HTERT RPE-1 (cell line): ENCODE measurements around the gene CGN.

ENCODE experiments used
- in situ Hi-C: fragments of 300-500 bp; cut with MboI; formaldehyde crosslinking; loops from 4 replicates; pipeline ENCODE4 v1.14.3; 2020; ENCODE audit warnings: low sequenced_read_pairs

The CGN gene

DNA sequence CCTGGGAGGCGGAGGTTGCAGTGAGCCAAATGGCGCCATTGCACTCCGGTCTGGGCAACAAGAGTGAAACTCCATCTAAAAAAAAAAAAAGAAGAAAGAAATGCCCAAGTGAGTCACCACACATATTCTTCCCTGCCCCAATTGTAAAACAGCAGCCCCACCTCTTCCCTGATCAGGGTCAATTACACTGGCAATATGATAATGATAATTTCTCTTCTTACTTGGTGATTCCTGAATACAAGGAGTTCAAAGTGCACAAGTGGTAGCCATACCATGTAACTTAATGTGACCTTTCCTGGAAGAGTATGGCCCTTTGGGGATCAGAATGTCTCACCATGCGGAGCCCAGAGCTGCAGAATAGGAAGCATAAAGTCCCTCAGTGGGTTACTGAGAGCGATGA is 11.8 kb upstream of the CGN start:
- in situ Hi-C loops: no loop called here

DNA sequence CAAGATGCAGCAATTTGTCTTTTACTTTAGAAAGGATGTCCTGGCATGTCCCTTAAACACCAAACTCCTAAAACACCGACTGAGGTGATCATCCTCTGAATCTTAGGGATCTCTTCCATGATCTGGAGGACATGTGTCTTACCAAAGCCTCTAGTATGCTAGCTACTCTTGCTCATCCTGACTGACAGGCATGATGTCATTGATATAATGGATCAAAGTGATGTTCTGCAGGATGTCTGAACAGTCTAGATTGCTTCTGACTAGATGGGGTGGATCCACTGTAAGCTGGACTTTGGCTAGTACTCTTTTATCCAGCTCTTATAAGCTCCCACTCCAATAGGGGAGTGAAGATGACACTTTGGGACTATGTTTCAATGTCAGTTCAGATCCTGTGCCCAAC is 11.3 kb upstream of the CGN start:
- in situ Hi-C loops: no loop called here

DNA sequence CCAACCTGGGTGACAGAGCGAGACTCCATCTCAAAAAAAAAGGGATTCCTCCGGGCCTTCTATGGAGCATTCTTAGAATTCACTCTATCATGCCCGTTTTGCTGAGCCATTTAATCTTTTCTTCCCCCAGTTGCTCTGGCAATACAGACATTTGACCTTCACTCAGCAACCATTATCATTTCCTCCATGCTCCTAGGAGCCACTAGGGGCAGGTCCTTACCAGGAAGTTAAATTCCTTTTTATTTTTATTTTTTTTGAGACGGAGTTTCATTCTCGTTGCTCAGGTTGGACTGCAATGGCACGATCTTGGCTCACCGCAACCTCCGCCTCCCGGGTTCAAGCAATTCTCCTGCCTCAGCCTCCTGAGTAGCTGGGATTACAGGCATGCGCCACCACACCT is 9.7 kb upstream of the CGN start:
- in situ Hi-C loops: no loop called here

DNA sequence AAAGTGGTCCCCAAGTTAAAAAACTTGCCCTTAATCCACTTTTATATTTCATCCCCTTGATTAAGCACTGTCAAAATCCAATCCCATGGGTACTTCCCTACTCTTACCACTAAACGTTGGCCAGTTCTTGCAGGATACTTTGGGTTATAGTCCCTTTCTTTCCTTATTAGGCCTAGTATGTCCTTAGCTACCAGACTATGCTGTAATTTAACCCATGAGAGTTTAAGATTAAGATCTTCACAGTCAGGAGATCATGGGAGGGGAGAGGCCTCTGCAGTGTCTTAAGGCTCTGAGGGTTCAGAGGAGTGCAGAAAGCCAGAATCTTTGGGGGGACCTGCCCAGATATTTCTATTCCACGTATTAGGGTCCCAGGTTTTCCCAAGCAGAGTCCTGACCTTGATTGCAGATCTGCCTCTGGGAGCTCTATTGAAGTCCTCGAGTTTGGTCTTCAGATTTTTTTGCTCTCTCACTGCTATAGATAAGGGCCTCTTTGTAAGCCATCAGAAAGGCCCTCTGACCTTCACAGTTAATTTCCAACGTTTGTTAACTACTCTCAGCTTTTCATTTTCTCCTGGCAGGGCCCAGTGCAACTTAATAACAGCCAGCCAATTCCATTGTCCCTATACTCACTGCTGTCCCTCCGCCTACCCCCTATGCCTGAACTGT is 9.0 kb upstream of the CGN start:
- in situ Hi-C loops: no loop called here

DNA sequence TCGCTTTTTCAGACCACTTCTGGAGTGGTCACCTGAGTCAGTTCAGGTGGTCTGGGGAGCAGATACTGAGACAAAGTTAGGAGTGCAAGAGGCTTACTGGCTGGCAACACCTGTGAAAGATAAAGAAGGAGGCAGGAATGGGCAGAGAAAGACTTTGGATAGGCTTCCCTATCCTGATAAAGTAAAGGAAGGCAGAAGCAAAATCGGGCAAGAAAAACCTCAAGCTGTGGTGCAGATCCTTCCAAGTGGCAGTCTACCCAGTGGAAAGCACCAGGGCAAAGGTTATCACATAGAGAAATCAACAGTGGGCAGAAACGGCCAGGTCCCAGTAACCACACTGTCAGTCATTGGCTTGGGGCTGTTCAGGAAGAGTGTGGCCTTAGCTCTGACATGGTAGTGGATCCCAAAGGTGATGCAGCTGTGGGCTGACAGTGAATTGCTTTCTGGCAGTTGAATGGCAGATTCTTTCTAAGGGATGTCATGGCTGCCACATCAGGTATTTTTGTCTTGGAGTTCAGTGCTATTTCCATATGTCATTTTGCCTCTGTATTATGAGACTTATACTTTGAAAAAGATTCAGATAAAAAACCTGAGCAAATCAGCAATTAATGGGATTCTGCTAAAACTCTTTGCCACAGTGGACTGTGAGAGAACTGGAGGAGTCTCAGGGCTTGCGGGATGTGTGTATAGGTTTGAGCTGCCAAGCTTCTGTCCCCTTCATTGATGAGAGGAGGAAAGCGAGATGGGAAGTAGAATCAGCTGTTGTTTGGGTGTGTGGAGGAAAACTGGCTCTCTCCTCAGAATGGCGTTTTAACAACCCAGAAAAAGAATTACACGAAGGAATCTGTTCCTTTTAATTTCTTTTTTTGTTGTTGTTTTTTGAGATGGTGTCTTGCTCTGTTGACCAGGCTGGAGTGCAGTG is 8.1 kb upstream of the CGN start:
- in situ Hi-C loops: no loop called here

DNA sequence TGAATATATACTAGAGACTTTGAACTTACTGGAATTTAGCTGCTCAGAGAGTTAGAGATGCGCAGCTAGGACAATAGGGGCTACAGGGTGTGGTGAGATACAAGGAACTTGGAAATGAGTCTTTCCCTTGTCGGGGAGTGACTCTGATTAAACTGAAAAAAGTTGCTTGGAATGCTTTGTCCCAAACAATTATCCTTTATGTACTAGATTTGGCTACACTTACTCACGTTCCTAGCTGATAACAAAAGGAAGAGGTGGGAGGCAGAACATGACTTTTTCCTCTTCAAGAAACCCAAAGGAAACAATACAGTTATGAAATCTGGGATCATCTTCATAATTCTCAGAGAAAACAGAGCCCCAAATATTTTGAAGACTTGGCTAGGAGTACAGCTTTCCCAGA is 6.9 kb upstream of the CGN start:
- in situ Hi-C loops: no loop called here

DNA sequence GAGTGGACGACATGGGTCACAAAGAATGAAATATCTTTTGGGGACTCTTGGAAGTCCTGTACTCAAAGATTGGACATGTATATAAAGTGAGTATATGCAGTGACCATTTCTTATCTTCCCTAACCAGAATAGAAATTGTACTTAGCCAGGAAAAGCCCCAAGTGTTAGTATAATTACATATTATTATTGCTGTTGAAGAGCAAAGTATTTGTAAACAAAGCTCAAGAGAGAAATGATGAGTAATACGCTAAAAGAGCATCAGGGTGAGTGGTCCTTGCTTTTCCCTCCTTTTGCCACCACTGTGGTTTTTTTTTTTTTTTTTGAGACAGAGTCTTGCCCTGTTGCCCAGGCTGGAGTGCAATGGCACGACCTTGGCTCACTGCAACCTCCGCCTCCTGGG is 6.4 kb upstream of the CGN start:
- in situ Hi-C loops: no loop called here

DNA sequence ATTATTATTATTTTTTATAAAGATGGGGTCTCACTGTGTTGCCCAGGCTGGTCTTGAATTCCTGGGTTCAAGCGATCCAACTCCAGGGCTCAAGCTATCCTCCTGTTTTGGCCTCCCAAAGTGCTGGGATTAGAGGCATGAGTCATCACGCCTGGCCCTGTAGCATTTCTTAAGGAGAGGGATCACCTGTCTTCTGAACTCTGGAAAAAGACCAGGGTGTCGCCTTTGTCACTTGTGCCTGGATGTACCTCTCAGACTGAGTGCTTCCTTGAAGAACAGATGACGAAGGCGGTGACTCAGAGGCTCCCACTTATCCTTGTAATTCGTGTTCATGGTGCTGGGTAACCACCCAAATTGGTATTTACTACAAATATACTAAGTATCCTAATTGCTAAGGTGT is 2.4 kb upstream of the CGN start:
- in situ Hi-C loops: no loop called here

DNA sequence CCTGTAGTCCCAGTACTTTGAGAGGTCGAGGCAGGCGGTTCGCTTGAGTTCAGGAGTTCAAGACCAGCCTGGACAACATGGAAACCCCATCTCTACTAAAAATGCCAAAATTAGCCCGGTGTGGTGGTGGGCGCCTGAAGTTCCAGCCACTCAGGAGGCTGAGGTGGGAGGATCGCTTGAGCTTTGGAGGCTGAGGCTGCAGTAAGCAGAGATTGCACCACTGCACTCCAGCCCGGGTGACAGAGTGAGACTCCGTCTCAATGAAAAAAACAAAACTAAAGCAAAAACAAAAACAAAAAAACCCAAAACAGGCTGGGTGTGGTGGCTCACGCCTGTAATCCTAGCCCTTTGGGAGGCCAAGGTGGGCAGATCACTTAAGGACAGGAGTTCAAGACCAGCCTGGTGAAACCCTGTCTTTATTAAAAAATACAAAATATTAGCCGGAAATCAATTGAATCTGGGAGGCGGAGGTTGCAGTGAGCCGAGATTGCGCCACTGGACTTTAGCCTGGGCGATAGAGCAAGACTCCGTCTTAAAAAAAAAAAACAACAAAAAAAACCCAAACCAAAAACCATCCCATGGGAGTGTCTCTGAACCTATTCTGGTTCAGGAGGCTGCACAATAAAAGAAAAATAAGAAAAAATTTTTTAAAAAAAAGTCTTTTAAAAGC is 1.7 kb upstream of the CGN start:
- in situ Hi-C loops: no loop called here

DNA sequence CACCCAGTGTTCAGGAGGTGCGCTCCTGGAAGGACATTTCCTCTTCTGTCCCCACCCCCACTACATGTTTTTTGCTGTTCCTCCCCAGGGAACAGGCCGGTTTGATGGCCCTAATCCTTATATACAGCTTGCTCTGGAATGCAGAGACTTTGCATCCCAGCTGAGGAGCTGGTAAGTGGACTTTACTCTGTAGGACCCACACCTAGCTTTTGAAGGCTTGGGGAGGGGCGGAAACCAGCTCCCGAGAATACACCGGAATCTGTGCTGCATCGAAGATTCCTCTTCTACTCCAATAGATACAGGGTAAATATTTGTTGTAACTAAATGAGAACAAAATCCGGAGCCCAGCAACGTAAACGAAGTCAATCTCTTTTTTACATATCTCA is 1.2 kb upstream of the CGN start:
- in situ Hi-C loops: no loop called here

DNA sequence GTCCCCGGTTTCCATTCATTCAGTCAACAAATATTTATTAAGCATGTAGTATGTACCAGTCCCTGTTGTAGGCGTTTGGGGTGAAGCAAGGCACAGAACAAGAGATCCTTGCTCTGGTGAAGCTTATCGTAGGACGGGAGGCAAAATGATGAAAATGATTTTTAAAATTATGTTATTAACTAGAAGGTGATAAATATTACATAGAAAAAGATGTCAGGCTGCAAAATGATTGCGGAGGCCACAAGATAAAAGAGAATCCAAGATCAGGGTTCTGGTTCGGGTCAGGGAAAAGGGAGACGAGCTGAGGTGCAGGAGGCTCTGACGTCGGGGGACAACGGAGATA is 602 bp upstream of the CGN start:
- in situ Hi-C loops: no loop called here

DNA sequence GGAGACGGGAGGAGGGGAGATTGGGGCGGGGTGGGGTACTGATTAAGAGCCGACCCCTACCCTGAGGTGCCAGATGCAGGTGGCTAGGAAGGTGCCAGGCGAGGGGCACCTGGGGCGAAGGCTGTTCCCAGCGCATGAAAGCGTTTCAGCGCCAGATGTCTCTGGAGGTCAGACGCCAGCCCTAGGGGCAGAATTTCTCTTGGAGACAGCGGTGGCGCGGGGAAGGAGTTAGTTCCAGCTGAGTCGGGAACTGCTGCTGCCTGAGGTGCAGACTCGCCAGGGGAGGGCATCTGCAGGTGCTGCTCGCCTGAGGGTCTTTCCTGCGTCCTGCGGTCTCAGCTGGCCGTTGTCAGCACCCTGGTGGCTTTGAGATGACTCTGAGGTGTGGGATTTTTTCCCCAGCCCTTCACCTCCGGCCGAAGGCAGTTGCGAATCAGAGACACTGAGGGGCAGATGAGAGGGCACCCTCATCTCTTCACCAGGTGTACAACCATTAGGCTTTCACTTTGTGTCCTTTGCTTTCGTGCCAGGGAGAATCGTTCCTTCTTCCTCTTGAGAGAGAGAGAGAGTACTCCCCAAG is 539 bp downstream of the CGN start:
- in situ Hi-C loops: no loop called here

DNA sequence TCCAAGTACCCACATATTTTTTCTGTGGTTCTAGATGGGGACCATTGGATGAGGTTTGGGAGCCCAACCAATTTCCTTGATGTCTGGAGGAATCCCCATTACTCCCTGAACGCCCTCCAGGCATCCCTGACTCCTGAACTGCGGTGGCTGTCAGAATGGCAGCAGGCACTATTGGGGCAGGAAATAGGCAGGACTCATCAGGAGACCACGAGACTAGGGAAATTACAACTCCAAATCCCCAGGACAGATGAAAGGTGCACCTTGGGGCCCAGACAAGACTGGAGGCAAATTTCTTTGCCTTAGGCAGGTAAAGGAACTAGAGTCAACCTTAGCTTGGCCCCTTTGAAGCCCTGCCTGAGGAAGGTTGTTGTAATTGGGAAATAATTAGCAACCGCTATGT is 1.1 kb downstream of the CGN start:
- in situ Hi-C loops: no loop called here

DNA sequence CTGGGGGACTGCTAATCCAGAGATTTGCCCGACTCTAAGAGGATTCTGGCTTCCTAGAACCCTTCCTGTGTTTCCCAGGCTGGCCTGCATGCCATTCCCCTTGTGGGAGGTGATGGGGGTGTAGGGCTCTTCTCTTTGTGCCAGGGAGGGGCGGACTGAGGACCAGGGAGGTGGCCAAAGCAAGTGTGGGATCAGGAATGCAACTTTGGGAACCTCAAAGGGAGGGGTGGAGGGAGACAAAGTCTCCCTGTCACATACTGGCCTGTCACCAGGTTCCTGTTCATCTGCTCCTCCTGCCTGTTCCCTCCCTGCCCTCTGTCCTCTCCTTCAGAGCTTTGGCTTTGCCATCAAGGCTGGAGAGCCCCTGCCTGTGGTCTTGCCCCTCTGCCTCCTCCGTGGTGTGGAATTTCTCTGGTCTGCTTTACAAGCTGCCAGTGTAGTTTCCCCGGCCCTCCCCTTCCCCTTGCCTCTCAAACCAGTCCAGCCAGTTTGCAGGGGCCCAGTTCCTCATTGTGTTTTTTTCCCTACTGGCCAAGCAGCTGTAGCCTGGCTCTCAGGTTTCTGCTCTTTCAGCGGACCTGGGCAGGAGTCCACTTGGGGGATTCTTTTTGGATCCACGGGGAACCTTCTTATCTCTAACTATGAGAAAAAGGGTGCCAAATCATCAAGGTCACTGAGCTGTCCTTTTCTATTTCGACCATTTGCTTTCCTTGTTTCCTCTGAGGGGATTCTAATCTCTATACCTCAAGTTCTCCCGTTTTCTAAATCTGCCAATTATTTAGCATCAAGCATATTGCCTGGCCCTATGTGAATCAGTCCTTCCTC is 1.8 kb downstream of the CGN start:
- in situ Hi-C loops: no loop called here

DNA sequence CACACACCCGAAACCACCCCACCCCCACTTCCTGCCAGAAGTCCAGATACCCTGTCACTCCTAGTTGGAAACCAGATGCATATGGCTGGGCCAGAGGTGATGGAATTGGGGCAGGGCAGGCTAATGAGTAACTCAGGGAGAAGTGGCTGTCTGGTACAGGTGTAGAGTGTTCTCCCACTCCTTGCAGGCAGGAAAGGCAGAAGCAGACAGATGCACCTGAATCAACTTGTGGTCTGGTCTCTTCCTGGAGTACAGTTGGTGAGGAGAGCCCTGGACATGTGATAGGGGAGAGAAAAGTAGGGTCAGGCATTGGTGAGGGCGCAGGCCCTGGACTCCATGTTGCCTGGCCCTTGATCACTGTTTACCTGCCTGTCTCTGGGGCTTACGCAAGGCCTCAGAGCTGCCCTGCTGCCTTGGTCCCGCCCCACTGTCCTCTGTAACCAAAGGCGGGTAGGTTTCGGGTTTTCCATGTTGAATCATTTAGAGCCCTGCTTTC is 2.5 kb downstream of the CGN start:
- in situ Hi-C loops: no loop called here

DNA sequence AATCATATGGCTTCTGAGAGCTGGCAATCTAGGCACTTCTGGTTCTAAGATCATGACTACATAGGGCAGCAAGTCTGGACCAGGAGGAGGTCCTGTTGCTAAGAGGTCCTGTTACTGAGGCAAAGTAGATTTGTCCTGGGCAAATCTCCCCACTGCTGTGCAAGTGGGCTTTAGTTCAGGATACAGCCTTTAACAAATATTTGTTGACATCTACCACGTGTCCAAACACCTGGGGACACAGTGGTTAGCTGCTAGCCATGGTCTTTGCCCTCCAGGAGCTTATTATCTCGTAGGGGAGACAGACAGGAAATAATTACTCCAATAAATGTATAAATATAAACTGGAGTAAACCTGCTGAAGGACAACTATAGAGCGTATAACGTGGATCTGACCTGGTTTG is 3.2 kb downstream of the CGN start:
- in situ Hi-C loops: no loop called here

DNA sequence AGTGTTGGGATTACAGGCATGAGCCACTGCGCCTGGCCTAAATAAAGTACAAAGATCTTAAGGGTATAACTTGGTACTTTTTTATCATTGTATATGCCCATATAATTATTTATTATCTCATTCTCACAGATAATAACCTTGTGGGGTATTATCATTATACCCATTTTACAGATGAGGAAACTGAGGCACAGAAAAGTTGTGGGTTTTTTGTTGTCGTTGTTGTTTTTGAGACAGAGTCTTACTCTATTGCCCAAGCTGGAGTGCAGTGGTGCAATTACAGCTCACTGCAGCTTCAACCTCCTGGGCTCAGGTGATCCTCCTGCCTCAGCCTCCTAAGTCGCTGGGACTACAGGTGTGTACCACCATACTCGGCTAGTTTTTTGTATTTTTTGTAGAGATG is 4.1 kb downstream of the CGN start:
- in situ Hi-C loops: no loop called here

DNA sequence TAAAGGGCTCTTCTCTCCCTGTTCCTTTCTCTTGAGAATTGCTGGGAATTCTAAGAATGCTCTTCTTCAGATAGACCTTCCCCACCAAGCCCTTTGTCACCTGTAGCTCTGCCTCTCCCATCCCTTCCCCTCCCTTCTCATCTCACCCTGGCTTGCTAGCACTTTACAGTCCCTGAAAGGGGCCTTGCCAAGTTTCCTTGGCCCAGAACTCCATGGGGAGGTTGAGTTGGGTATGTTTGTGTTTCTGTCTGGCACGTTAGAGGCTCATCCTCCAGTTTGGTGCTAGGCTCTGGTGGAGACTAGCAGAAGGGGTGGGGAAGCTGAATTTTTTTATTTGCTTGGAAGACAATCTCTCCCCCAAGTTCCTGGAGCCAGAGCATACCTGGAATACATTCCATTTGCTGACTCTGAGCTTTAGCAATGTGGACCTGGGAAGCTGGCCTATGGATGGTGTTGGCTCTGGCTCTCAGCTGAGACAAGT is 4.9 kb downstream of the CGN start:
- in situ Hi-C loops: no loop called here

DNA sequence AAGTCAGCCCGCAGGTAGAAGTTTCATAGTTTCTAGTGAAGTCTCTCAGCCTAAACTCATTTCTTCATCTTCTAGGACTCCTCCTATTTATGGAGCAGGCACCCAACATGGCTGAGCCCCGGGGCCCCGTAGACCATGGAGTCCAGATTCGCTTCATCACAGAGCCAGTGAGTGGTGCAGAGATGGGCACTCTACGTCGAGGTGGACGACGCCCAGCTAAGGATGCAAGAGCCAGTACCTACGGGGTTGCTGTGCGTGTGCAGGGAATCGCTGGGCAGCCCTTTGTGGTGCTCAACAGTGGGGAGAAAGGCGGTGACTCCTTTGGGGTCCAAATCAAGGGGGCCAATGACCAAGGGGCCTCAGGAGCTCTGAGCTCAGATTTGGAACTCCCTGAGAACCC is 7.2 kb downstream of the CGN start:
- in situ Hi-C loops: no loop called here

DNA sequence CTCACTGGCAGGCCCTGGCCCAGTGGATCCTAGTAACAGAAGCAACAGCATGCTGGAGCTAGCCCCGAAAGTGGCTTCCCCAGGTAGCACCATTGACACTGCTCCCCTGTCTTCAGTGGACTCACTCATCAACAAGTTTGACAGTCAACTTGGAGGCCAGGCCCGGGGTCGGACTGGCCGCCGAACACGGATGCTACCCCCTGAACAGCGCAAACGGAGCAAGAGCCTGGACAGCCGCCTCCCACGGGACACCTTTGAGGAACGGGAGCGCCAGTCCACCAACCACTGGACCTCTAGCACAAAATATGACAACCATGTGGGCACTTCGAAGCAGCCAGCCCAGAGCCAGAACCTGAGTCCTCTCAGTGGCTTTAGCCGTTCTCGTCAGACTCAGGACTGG is 7.7 kb downstream of the CGN start:
- in situ Hi-C loops: no loop called here

DNA sequence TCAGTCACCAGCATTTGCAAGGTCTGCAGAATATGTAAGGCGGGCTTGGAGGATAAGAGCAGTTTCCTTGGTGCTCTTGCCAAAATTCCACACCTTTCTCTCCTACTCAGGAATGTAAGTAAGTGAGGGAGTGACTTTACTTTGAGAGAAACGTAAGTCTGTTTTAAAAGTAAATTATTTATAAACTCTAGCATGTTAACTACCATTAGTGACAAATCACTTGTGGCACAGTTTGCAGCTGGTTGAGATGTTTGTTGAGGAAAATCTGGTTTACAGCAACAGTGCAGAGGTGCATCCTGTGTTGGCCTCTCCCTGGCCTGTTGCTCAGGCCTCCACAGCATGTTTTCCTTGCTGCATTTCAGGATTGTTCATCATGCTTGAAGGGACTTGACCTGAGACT is 8.5 kb downstream of the CGN start:
- in situ Hi-C loops: no loop called here
